Neuronal stem cell (in vitro differentiated cells): ENCODE results near the gene ZCCHC7.

Source experiments
- DNase-seq: peaks from one replicate; pipeline ENCODE4 v3.0.0-alpha.2; 2013; ENCODE audit warnings: low spot score
- H2AFZ ChIP-seq: one replicate; pipeline ENCODE4 v1.6.1; 2013; ENCODE audit warnings: mild to moderate bottlenecking, low read length, inconsistent platforms
- H2AK5ac ChIP-seq: 2 replicates; pipeline ENCODE4 v1.6.1; 2013; ENCODE audit warnings: low read depth, mild to moderate bottlenecking, inconsistent platforms, low read length, moderate library complexity, mixed read lengths
- H2BK120ac ChIP-seq: 2 replicates; pipeline ENCODE4 v1.6.1; 2013; ENCODE audit warnings: low read depth, mild to moderate bottlenecking, inconsistent platforms, low read length, moderate library complexity, mixed read lengths
- H2BK12ac ChIP-seq: one replicate; pipeline ENCODE4 v1.6.1; 2013; ENCODE audit warnings: low read length, inconsistent platforms
- H2BK15ac ChIP-seq: 2 replicates; pipeline ENCODE4 v1.6.1; 2013; ENCODE audit warnings: mild to moderate bottlenecking, low read length, inconsistent platforms, mixed read lengths
- H2BK5ac ChIP-seq: one replicate; pipeline ENCODE4 v1.6.1; 2013; ENCODE audit warnings: inconsistent platforms, mild to moderate bottlenecking, low read length, moderate library complexity
- H3K14ac ChIP-seq: one replicate; pipeline ENCODE4 v1.6.1; 2013; ENCODE audit warnings: low read length, inconsistent platforms
- H3K18ac ChIP-seq: 2 replicates; pipeline ENCODE4 v1.6.1; 2013; ENCODE audit warnings: low read length, inconsistent platforms
- H3K23ac ChIP-seq: 2 replicates; pipeline ENCODE4 v1.6.1; 2013; ENCODE audit warnings: low read depth, mild to moderate bottlenecking, mixed read lengths, low read length, inconsistent platforms; ENCODE audit not compliant: poor library complexity
- H3K27ac ChIP-seq: replicated peaks from 3 replicates; pipeline ENCODE4 v1.5.1; 2013; ENCODE audit warnings: low read length, inconsistent platforms
- H3K27me3 ChIP-seq, 3 experiments: 2 replicates each; pipeline ENCODE4 v1.6.1; 2013; ENCODE audit warnings: low read length in 3 of 3, mild to moderate bottlenecking in 2 of 3, inconsistent platforms in 1 of 3, low read depth in 1 of 3, mixed read lengths in 1 of 3, moderate library complexity in 1 of 3; ENCODE audit not compliant: control insufficient read depth in 3 of 3, insufficient read depth in 3 of 3
- H3K36me3 ChIP-seq, 2 donors: replicated peaks in 1 of 2; 2 replicates each; pipeline ENCODE4 v1.6.1; 2013; ENCODE audit warnings: low read length in 2 of 2; ENCODE audit not compliant: control insufficient read depth in 2 of 2, insufficient read depth in 2 of 2
- H3K4ac ChIP-seq: 2 replicates; pipeline ENCODE4 v1.6.1; 2013; ENCODE audit warnings: inconsistent platforms, mild to moderate bottlenecking, low read length, moderate library complexity
- H3K4me1 ChIP-seq, 2 donors: 1 replicate in 1 of 2; 2 replicates in 1 of 2; pipeline ENCODE4 v1.6.1; 2013; ENCODE audit warnings: low read length in 2 of 2, low read depth in 1 of 2; ENCODE audit not compliant: control insufficient read depth in 2 of 2, insufficient read depth in 1 of 2
- H3K4me2 ChIP-seq: one replicate; pipeline ENCODE4 v1.6.1; 2013; ENCODE audit warnings: mild to moderate bottlenecking, low read length, inconsistent platforms; ENCODE audit not compliant: insufficient read depth, poor library complexity, severe bottlenecking
- H3K4me3 ChIP-seq, 2 donors: 2 replicates each; pipeline ENCODE4 v1.5.1; 2013; ENCODE audit warnings: low read length in 2 of 2, mild to moderate bottlenecking in 2 of 2, inconsistent platforms in 1 of 2, moderate library complexity in 1 of 2
- H3K79me1 ChIP-seq: one replicate; pipeline ENCODE4 v1.6.1; 2013; ENCODE audit warnings: low read depth, mild to moderate bottlenecking, inconsistent platforms, low read length, moderate library complexity
- H3K9ac ChIP-seq: one replicate; pipeline ENCODE4 v1.6.1; 2013; ENCODE audit warnings: mild to moderate bottlenecking, low read depth, low read length, inconsistent platforms; ENCODE audit not compliant: poor library complexity
- H3K9me3 ChIP-seq, 2 donors: replicated peaks in 1 of 2; 2 replicates each; pipeline versions ENCODE3 to v1.6.1; 2013; ENCODE audit warnings: low read length in 2 of 2, mild to moderate bottlenecking in 2 of 2, inconsistent platforms in 1 of 2, low read depth in 1 of 2, mixed read lengths in 1 of 2, moderate library complexity in 1 of 2; ENCODE audit not compliant: control insufficient read depth in 2 of 2, insufficient read depth in 1 of 2
- H4K8ac ChIP-seq: one replicate; pipeline ENCODE4 v1.6.1; 2013; ENCODE audit warnings: low read depth, mild to moderate bottlenecking, inconsistent platforms, low read length, moderate library complexity
- H4K91ac ChIP-seq: one replicate; pipeline ENCODE4 v1.6.1; 2013; ENCODE audit warnings: low read length, low read depth, mild to moderate bottlenecking, inconsistent platforms; ENCODE audit not compliant: poor library complexity
- WGBS, 2 donors: extraction: QIAGEN DNeasy Blood & Tissue Kit; methylation state at CpG; one replicate each; pipeline ENCODE4 v1.1.7; 2013; ENCODE audit warnings: missing lambda C conversion rate in 2 of 2, mixed read lengths in 1 of 2; ENCODE audit not compliant: insufficient read length in 2 of 2, insufficient replicate concordance in 1 of 2; ENCODE audit errors: extremely low coverage in 2 of 2; 5-methylcytosine and 5-hydroxymethylcytosine counted together

Gene ZCCHC7

DNA sequence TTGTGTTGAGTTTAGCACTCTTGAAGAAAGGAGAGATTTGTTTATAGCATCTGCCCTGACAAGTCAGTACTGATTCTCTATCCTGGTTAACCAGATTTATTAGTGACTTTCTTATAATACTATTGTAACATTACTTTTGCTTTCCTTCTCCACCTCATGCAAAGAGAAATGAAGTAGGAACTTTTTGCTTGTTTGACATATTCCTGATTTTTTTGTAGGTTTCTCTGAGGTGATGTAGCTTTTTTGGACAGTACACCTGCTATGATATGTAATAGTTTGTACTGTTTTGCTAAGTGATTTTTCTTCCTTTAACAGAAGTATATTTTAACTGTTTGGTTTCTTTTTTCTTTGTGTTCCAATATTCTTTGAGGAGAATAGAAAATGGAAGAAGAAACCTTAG, 117.7 kb downstream of the ZCCHC7 start:
- Histone ChIP-seq H3K4me3 (no peak overlapping the region), H2AFZ (no peak overlapping the region), H3K14ac (no peak overlapping the region), H3K9ac (no peak overlapping the region), H4K91ac (no peak overlapping the region), H2BK120ac (no peak overlapping the region), H2AK5ac (no peak overlapping the region), H4K8ac (no peak overlapping the region), H3K4me2 (no peak overlapping the region), H3K18ac (no peak overlapping the region), H3K4ac (no peak overlapping the region), H3K9me3 (peaks cover 0 to 36% of the 10 kb centered on the region in 2 donors), H2BK12ac (no peak overlapping the region), H3K27me3 (no peaks in the 10 kb centered on the region), H2BK5ac (no peak overlapping the region), H3K27ac (no peak overlapping the region), H2BK15ac (no peak overlapping the region), H3K23ac (no peak overlapping the region), H3K36me3 (peaks cover 0 to 10% of the 10 kb centered on the region in 2 donors), H3K4me1 (peaks cover 0 to 11% of the 10 kb centered on the region in 2 donors), H3K79me1 (no peaks in the 10 kb centered on the region)
- DNase-seq: no peak

DNA sequence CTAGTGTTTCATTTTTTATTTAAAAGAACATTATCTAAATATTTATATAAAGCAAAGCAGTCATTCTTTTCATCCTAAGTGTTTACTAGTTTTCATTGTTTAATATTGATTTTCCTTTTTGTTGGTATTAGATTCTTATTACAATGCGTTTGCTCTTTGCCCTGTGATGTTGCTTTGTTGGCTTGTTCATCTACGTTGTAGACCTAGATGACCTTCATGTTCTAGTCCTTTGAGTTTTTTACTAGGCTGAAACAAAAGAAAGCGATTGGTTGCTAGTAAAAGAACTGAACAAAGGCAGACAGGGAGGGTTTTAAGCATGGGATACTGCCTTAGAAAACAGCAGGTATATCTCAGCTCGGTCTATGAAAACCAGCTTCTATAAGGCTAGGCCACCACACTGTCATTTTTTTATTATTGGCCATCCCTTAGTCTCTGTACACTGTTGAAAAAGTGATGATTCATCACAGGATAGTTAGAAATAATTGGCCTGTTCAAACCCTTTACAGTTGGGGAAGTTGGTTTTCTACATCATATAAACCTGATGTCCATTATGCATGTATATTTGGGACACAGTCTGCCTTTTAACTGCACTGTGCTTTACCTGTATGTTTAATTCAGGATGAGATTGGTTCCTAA, 119.0 kb downstream of the ZCCHC7 start:
- H3K23ac ChIP-seq: no peak overlapping the region
- H3K4me1 ChIP-seq: peaks cover 0 to 22% of the 10 kb centered on the region in 2 donors
- DNase-seq: no peak
- no peak overlapping the region for H4K91ac ChIP-seq
- H2BK15ac ChIP-seq: no peak overlapping the region
- no peak overlapping the region for H3K4ac ChIP-seq
- no peaks in the 10 kb centered on the region for H3K27me3 ChIP-seq
- H3K27ac ChIP-seq: no peak overlapping the region
- no peak overlapping the region for H3K18ac ChIP-seq
- no peak overlapping the region for H2BK12ac ChIP-seq
- H3K79me1 ChIP-seq: no peaks in the 10 kb centered on the region
- H2AFZ ChIP-seq: no peak overlapping the region
- peaks cover 0 to 10% of the 10 kb centered on the region in 2 donors for H3K36me3 ChIP-seq
- no peak overlapping the region for H4K8ac ChIP-seq
- H2BK120ac ChIP-seq: no peak overlapping the region
- H2AK5ac ChIP-seq: no peak overlapping the region
- no CpG with 5 or more reads among the region's 4 CpGs for WGBS, 2 donors
- H3K14ac ChIP-seq: no peak overlapping the region
- no peak overlapping the region for H2BK5ac ChIP-seq
- H3K4me3 ChIP-seq: no peak overlapping the region
- peaks cover 0 to 36% of the 10 kb centered on the region in 2 donors for H3K9me3 ChIP-seq
- no peak overlapping the region for H3K4me2 ChIP-seq
- H3K9ac ChIP-seq: no peak overlapping the region

DNA sequence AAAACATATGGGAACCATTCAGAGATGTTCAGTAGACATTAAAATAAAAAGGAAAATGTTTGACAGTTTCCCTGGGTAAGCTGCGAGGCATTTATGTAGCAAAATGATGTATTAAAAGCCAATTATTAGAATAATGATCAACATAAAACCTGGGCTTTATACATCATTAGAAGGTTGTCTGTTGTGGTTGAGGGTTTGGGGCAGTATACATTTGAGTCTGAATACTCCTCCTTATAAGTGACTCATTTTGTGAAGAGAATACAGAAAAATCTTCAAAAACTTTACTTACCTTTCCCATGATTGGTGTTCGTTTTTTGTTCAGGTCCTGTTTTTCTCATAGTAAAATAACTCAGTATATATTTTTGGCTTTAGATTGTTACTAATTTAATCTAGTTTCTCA, 119.5 kb downstream of the ZCCHC7 start:
- H3K9me3 ChIP-seq: peaks cover 0 to 30% of the 10 kb centered on the region in 2 donors
- no peak overlapping the region for H3K14ac ChIP-seq
- no peak overlapping the region for H3K4me2 ChIP-seq
- no peaks in the 10 kb centered on the region for H3K27me3 ChIP-seq
- H3K4ac ChIP-seq: no peak overlapping the region
- no peak overlapping the region for H2BK5ac ChIP-seq
- H2BK15ac ChIP-seq: no peak overlapping the region
- H3K23ac ChIP-seq: no peak overlapping the region
- H4K8ac ChIP-seq: no peak overlapping the region
- H3K27ac ChIP-seq: no peak overlapping the region
- H3K79me1 ChIP-seq: no peaks in the 10 kb centered on the region
- H2AFZ ChIP-seq: no peak overlapping the region
- H3K4me3 ChIP-seq: no peak overlapping the region
- no peak overlapping the region for H2AK5ac ChIP-seq
- peaks cover 0 to 10% of the 10 kb centered on the region in 2 donors for H3K36me3 ChIP-seq
- no peak overlapping the region for H3K18ac ChIP-seq
- no peak overlapping the region for H2BK12ac ChIP-seq
- H2BK120ac ChIP-seq: no peak overlapping the region
- WGBS, 2 donors: no CpG with 5 or more reads among the region's 2 CpGs
- H3K9ac ChIP-seq: no peak overlapping the region
- H3K4me1 ChIP-seq: peaks cover 0 to 22% of the 10 kb centered on the region in 2 donors
- DNase-seq: no peak
- no peak overlapping the region for H4K91ac ChIP-seq

DNA sequence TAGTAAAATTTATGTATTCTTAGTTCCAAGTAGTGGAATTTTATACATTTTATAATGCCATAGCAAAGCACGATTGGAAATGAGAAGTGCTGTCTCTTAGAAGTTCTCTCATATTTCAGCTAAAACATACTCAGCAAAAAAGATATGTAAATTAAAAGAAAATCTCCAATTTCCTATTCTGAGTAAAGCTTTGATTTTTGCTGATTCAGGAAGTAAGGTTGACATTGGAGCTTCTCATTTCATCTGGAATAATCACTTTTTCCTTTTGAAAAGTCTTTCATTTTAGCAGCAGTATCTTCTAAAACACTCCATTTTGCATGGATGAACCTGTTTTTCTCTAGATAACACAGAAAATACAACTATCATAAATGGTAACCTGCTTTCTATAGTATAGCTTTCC, 121.0 kb downstream of the ZCCHC7 start:
- Histone ChIP-seq H2BK15ac (no peak overlapping the region), H2BK12ac (no peak overlapping the region), H3K4me2 (no peak overlapping the region), H4K91ac (no peak overlapping the region), H4K8ac (no peak overlapping the region), H2AK5ac (no peak overlapping the region), H3K4me3 (no peak overlapping the region), H3K79me1 (no peaks in the 10 kb centered on the region), H3K36me3 (peaks cover 0 to 8% of the 10 kb centered on the region in 2 donors), H3K9ac (no peak overlapping the region), H3K27me3 (no peaks in the 10 kb centered on the region), H3K9me3 (peaks cover 0 to 27% of the 10 kb centered on the region in 2 donors), H2BK120ac (no peak overlapping the region), H2BK5ac (no peak overlapping the region), H3K4ac (no peak overlapping the region), H3K23ac (no peak overlapping the region), H3K18ac (no peak overlapping the region), H3K4me1 (peaks cover 0 to 22% of the 10 kb centered on the region in 2 donors), H2AFZ (no peak overlapping the region), H3K27ac (no peak overlapping the region), H3K14ac (no peak overlapping the region)
- no CpG with 5 or more reads among the region's 1 CpG for WGBS, 2 donors
- DNase-seq: no peak
